Transverse colon (tissue), 4 donors: ENCODE measurements around the gene ASPG.

Source experiments
- EP300 ChIP-seq: sonication (generic); formaldehyde crosslinking; IDR thresholded peaks from one replicate; pipeline ENCODE4 v1.6.1; 2017; ENCODE audit warnings: antibody characterized with exemption, low read depth
- POLR2A ChIP-seq: fragments of 450-650 bp; IDR thresholded peaks from one replicate; pipeline ENCODE4 v1.6.1; 2016; ENCODE audit warnings: antibody characterized with exemption, mild to moderate bottlenecking, moderate library complexity
- POLR2AphosphoS5 ChIP-seq, 3 donors: sonication (generic); formaldehyde crosslinking; IDR thresholded peaks; one replicate each; pipeline ENCODE4 v1.6.1; 2016; ENCODE audit warnings: antibody characterized with exemption in 3 of 3
- TF ChIP-seq, protein P1 (sequence below), 5 experiments: fragments of 200-600 bp in 3 of 5; fragments of 450-650 bp in 2 of 5; sonication (generic) in 3 of 5; IDR thresholded peaks; 1 replicate in 2 of 5; 2 replicates in 3 of 5; pipeline ENCODE4 v1.5.1; 2016 to 2017; ENCODE audit warnings: antibody characterized with exemption in 5 of 5, inconsistent platforms in 3 of 5, mild to moderate bottlenecking in 2 of 5, moderate library complexity in 1 of 5

- TF ChIP-seq, protein P1, sequence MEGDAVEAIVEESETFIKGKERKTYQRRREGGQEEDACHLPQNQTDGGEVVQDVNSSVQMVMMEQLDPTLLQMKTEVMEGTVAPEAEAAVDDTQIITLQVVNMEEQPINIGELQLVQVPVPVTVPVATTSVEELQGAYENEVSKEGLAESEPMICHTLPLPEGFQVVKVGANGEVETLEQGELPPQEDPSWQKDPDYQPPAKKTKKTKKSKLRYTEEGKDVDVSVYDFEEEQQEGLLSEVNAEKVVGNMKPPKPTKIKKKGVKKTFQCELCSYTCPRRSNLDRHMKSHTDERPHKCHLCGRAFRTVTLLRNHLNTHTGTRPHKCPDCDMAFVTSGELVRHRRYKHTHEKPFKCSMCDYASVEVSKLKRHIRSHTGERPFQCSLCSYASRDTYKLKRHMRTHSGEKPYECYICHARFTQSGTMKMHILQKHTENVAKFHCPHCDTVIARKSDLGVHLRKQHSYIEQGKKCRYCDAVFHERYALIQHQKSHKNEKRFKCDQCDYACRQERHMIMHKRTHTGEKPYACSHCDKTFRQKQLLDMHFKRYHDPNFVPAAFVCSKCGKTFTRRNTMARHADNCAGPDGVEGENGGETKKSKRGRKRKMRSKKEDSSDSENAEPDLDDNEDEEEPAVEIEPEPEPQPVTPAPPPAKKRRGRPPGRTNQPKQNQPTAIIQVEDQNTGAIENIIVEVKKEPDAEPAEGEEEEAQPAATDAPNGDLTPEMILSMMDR (IDR thresholded peaks at IDR 0.05): no peak
- no peak for TF ChIP-seq POLR2A
- no peak for TF ChIP-seq POLR2AphosphoS5 (IDR thresholded peaks at IDR 0.05)
- no peak for TF ChIP-seq EP300
Observed at GRCh38 chr14:104093366-104094055, 8.0 kb downstream of the ASPG start.
